AG04449 (cell line): Measurements from ENCODE around the gene MRPS23.

Experiments used
- CTCF ChIA-PET: fragments of 350-600 bp; formaldehyde crosslinking; extraction: SDS; loops from one replicate; lab custom pipeline; 2021; ENCODE audit warnings: antibody characterized with exemption; lab: Yijun Ruan, JAX
- POLR2A ChIA-PET: fragments of 400-600, 350-600 bp; formaldehyde crosslinking; extraction: SDS; loops from one replicate; lab custom pipeline; 2020; ENCODE audit warnings: antibody characterized with exemption, inconsistent platforms; lab: Yijun Ruan, JAX
- DNase-seq: peaks from one replicate; pipeline ENCODE4 v3.0.0-alpha.2; 2010; ENCODE audit warnings: low read depth, low spot score
- H3K4me3 ChIP-seq: 2 replicates; pipeline ENCODE4 v1.5.1; 2011; ENCODE audit warnings: low read depth, mild to moderate bottlenecking, control low read depth, low read length
- CTCF ChIP-seq: IDR thresholded peaks from one replicate; pipeline ENCODE4 v1.5.1; 2011; ENCODE audit warnings: mild to moderate bottlenecking, moderate library complexity, low read length, control low read depth, inconsistent platforms; ENCODE audit not compliant: insufficient read depth; ENCODE audit errors: missing control alignments

The MRPS23 gene

GRCh38 chr17:57888311-57889216, 38.7 kb upstream of the MRPS23 start:
- POLR2A ChIA-PET = no interaction called here
- CTCF ChIA-PET = interaction anchor here (2.1 to 7.5 kb wide), 5 partner anchors 10 to 111 kb away, joined by 11 to 128 read pairs (median 40); no protein-coding TSS in a partner anchor
- DNase-seq = no peak
- H3K4me3 ChIP-seq = no peak overlapping the region
- TF ChIP-seq CTCF = no peak

GRCh38 chr17:57887161-57887560, 37.3 kb upstream of the MRPS23 start:
- no peak for TF ChIP-seq CTCF
- H3K4me3 ChIP-seq = no peak overlapping the region
- ChIA-PET POLR2A (interaction anchor here (0.6 kb wide), 1 partner anchor 17 kb away, joined by 3 read pairs; no protein-coding TSS in a partner anchor), CTCF (interaction anchor here (0.8 to 1.4 kb wide), 6 partner anchors 9 to 119 kb away, joined by 3 to 5 read pairs (median 3); no protein-coding TSS in a partner anchor)
- no peak for DNase-seq

GRCh38 chr17:57886020-57886419, 36.2 kb upstream of the MRPS23 start:
- DNase-seq = no peak
- TF ChIP-seq CTCF = no peak
- POLR2A ChIA-PET = no interaction called here
- CTCF ChIA-PET = interaction anchor here (0.7 to 1.6 kb wide), 3 partner anchors 12 to 113 kb away, joined by 3 to 5 read pairs (median 5); no protein-coding TSS in a partner anchor
- no peak overlapping the region for H3K4me3 ChIP-seq

GRCh38 chr17:57885148-57885915, 35.5 kb upstream of the MRPS23 start:
- DNase-seq = no peak
- H3K4me3 ChIP-seq = no peak overlapping the region
- CTCF ChIA-PET = interaction anchor here (0.7 to 1.6 kb wide), 3 partner anchors 11 to 114 kb away, joined by 3 to 5 read pairs (median 5); no protein-coding TSS in a partner anchor
- POLR2A ChIA-PET = no interaction called here
- TF ChIP-seq CTCF = no peak

GRCh38 chr17:57881783-57882351, 32.0 kb upstream of the MRPS23 start:
- no peak overlapping the region for H3K4me3 ChIP-seq
- TF ChIP-seq CTCF = no peak
- ChIA-PET CTCF (interaction anchor here (1.1 to 36.7 kb wide), 6 partner anchors 10 to 116 kb away, joined by 3 to 1361 read pairs (median 64); partner anchors contain the start of genes SRSF1 and VEZF1), POLR2A (interaction anchor here (0.6 to 3.9 kb wide), 6 partner anchors 10 to 117 kb away, joined by 3 to 23 read pairs (median 4); no protein-coding TSS in a partner anchor)
- DNase-seq = no peak
